Fibroblast of gingiva (primary cell): Measurements from ENCODE around the gene RASL11B.

Experiments
- DNase-seq: peaks from one replicate; pipeline ENCODE4 v3.0.0-alpha.2; 2011; ENCODE audit warnings: low read depth

RASL11B gene

DNA sequence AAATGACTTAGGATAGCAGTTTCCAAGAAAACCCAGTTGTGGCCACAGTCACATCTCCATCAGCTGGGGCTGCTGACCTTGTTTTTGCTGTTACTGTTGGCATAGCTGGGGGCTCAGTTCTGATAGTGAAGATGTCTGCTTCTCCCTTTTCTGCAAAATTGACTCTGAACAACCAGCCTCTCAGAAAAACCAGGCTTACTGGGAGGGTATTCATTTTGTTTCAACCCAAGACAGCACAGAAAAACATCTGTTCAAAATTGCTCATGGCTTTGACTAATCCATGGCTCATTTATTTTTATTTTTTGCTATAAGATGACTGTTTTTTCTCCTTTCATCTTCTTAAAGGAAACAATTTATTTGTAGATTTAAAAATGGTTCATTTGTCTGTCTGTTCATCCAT lies 53.1 kb downstream of the RASL11B start:
- DNase-seq: no peak

DNA sequence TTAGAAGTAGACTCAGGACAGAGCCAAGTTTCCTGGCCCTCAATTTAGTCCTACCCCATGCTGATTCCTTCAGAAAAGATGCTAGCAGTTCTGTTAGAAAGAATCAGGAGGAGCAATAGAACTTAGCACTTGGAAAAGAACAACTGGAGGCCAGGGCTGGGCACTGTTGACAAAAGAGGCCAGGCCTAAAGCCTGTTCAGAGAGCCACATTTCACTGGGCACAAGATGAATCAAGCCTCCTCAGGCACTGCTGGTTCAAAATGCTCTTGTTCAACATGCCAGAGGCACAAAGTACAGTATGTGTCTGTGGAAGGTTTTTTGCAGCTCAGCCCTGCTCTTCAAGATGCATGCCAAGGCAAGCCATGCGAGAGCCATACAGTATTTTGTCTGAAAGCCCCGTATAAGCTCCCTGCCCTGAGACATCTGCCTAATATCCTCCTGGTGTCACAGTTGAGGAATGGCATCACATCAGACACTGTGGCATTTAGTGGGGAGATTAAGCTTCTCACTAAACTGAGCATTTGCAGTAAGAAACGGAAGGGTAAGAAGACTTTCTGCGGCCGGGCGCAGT lies 53.7 kb downstream of the RASL11B start:
- no peak for DNase-seq
